ENCODE data around the gene CLDN11.

CLDN11 gene

GRCh38 chr3:170475092-170475685 is 56.5 kb downstream of the CLDN11 start:
- Histone ChIP-seq H3K4me1 (ENCODE audit: control insufficient read depth, insufficient read depth, low read length) (peaks cover 4% of the 10 kb centered on the region), H3K9me3 (ENCODE audit: control insufficient read depth, insufficient read depth, low read depth, low read length) (no peaks in the 10 kb centered on the region), H3K4me3 (ENCODE audit: low read depth, low read length) (no peak overlapping the region), H3K36me3 (ENCODE audit: control insufficient read depth in 2 of 2, insufficient read depth in 1 of 2, low read length in 2 of 2) (no peaks in the 10 kb centered on the region), H3K27ac (ENCODE audit: extremely low read depth, low read depth, low read length) (no peak overlapping the region)
- TF ChIP-seq ZNF121 (tag by site-specific recombination; IDR thresholded peaks at IDR 0.05) (no peak), ZNF501 (tag by site-specific recombination; IDR thresholded peaks at IDR 0.05) (no peak), ZNF629 (tag by site-specific recombination; IDR thresholded peaks at IDR 0.05) (no peak), ZNF112 (tag by site-specific recombination; IDR thresholded peaks at IDR 0.05) (no peak), ZNF776 (tag by site-specific recombination; IDR thresholded peaks at IDR 0.05; ENCODE audit: borderline replicate concordance) (no peak)
- TF ChIP-seq, protein P1, sequence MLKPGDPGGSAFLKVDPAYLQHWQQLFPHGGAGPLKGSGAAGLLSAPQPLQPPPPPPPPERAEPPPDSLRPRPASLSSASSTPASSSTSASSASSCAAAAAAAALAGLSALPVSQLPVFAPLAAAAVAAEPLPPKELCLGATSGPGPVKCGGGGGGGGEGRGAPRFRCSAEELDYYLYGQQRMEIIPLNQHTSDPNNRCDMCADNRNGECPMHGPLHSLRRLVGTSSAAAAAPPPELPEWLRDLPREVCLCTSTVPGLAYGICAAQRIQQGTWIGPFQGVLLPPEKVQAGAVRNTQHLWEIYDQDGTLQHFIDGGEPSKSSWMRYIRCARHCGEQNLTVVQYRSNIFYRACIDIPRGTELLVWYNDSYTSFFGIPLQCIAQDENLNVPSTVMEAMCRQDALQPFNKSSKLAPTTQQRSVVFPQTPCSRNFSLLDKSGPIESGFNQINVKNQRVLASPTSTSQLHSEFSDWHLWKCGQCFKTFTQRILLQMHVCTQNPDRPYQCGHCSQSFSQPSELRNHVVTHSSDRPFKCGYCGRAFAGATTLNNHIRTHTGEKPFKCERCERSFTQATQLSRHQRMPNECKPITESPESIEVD (tag by site-specific recombination; IDR thresholded peaks at IDR 0.05), result peak; percentile 70
- ChIA-PET CTCF (interaction anchor here (1.6 kb wide), 1 partner anchor 8 kb away, joined by 6 read pairs; no protein-coding TSS in a partner anchor), POLR2A (no interaction called here)

DNA sequence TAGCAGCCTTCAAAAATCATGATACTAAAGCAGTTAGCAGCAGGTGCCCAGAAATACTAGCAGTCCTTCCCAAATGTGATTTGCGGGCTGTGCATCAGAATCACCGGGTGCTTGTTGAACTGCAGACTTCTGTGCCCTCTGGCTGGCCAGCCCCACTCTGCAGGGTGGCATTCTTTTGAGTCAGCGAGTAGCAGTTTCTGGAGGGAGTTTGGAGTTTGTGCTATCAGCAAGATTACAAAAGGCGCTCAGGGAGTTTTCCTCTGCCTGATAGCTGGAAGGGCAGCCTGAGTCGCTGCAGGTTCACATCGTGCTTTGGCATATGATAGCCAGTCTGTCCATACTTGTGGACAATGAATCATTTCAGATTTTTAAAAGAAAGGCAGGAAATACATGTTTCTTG is 57.6 kb downstream of the CLDN11 start:
- ChIA-PET POLR2A (no interaction called here), CTCF (no interaction called here)
- Histone ChIP-seq H3K9me3 (ENCODE audit: control insufficient read depth, insufficient read depth, low read depth, low read length) (no peaks in the 10 kb centered on the region), H3K4me1 (ENCODE audit: control insufficient read depth, insufficient read depth, low read length) (no peaks in the 10 kb centered on the region; the same call in 1 of the 2 replicates), H3K27ac (ENCODE audit: extremely low read depth, low read depth, low read length) (no peak overlapping the region), H3K36me3 (ENCODE audit: control insufficient read depth in 2 of 2, insufficient read depth in 1 of 2, low read length in 2 of 2) (no peaks in the 10 kb centered on the region), H3K4me3 (ENCODE audit: low read depth, low read length) (no peak overlapping the region)
- TF ChIP-seq ZIC2 (tag by site-specific recombination; IDR thresholded peaks at IDR 0.05) (peak; percentile 22; the same call in 1 of the 2 replicates), ZNF140 (tag by site-specific recombination; IDR thresholded peaks at IDR 0.05) (no peak)

GRCh38 chr3:170477395-170477794 is 58.7 kb downstream of the CLDN11 start:
- Histone ChIP-seq H3K4me1 (ENCODE audit: control insufficient read depth, insufficient read depth, low read length) (no peaks in the 10 kb centered on the region; the same call in 1 of the 2 replicates), H3K4me3 (ENCODE audit: low read depth, low read length) (no peak overlapping the region), H3K9me3 (ENCODE audit: control insufficient read depth, insufficient read depth, low read depth, low read length) (no peaks in the 10 kb centered on the region), H3K27ac (ENCODE audit: extremely low read depth, low read depth, low read length) (no peak overlapping the region), H3K36me3 (ENCODE audit: control insufficient read depth in 2 of 2, insufficient read depth in 1 of 2, low read length in 2 of 2) (no peaks in the 10 kb centered on the region)
- CTCF ChIA-PET, result no interaction called here
- POLR2A ChIA-PET, result no interaction called here
- TF ChIP-seq, protein P2, sequence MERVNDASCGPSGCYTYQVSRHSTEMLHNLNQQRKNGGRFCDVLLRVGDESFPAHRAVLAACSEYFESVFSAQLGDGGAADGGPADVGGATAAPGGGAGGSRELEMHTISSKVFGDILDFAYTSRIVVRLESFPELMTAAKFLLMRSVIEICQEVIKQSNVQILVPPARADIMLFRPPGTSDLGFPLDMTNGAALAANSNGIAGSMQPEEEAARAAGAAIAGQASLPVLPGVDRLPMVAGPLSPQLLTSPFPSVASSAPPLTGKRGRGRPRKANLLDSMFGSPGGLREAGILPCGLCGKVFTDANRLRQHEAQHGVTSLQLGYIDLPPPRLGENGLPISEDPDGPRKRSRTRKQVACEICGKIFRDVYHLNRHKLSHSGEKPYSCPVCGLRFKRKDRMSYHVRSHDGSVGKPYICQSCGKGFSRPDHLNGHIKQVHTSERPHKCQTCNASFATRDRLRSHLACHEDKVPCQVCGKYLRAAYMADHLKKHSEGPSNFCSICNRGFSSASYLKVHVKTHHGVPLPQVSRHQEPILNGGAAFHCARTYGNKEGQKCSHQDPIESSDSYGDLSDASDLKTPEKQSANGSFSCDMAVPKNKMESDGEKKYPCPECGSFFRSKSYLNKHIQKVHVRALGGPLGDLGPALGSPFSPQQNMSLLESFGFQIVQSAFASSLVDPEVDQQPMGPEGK (tag by site-specific recombination; IDR thresholded peaks at IDR 0.05), result no peak
- TF ChIP-seq YY1 (tag by site-specific recombination; IDR thresholded peaks at IDR 0.05), result no peak
- TF ChIP-seq SP3 (tag by site-specific recombination; IDR thresholded peaks at IDR 0.05), result no peak
- no peak for TF ChIP-seq ZNF473 (tag by site-specific recombination; IDR thresholded peaks at IDR 0.05)
- no peak for TF ChIP-seq ZFP3 (tag by site-specific recombination; IDR thresholded peaks at IDR 0.05; ENCODE audit: low read depth)
- no peak for TF ChIP-seq ZNF48 (tag by site-specific recombination; IDR thresholded peaks at IDR 0.05)
- TF ChIP-seq BCL11A (tag by site-specific recombination; IDR thresholded peaks at IDR 0.05; ENCODE audit: low read depth), result no peak
- TF ChIP-seq PRDM10 (tag by site-specific recombination; IDR thresholded peaks at IDR 0.05), result no peak
- TF ChIP-seq ZNF404 (tag by site-specific recombination; IDR thresholded peaks at IDR 0.05), result no peak
- TF ChIP-seq ZNF248 (tag by site-specific recombination; IDR thresholded peaks at IDR 0.05), result no peak
- TF ChIP-seq, protein P3, sequence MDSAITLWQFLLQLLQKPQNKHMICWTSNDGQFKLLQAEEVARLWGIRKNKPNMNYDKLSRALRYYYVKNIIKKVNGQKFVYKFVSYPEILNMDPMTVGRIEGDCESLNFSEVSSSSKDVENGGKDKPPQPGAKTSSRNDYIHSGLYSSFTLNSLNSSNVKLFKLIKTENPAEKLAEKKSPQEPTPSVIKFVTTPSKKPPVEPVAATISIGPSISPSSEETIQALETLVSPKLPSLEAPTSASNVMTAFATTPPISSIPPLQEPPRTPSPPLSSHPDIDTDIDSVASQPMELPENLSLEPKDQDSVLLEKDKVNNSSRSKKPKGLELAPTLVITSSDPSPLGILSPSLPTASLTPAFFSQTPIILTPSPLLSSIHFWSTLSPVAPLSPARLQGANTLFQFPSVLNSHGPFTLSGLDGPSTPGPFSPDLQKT (IDR thresholded peaks at IDR 0.05; ENCODE audit: borderline replicate concordance, low read depth, low read length), result no peak
- no peak for TF ChIP-seq ZNF23 (tag by site-specific recombination; IDR thresholded peaks at IDR 0.05; ENCODE audit: borderline replicate concordance)
- TF ChIP-seq HOXD13 (CRISPR knock-in tag; IDR thresholded peaks at IDR 0.05; ENCODE audit: borderline replicate concordance), result no peak
- TF ChIP-seq ZIC2 (tag by site-specific recombination; IDR thresholded peaks at IDR 0.05), result no peak
- no peak for TF ChIP-seq ZEB2 (tag by site-specific recombination; IDR thresholded peaks at IDR 0.05)

Measured in HEK293 (cell line).